Glutamatergic neuron (in vitro differentiated cells): ENCODE results near the gene SLIT1. TPM values are rescaled to one million over a fixed set of nuclear protein-coding genes. Genes with fewer than 3 reads are reported as not detected.

ENCODE experiments used
- DNase-seq: peaks from one replicate; pipeline ENCODE4 v3.0.0; 2022
- H3K27ac Mint-ChIP-seq: one replicate; pipeline ENCODE4 v1.8.0; 2020; ENCODE audit warnings: mild to moderate bottlenecking, mixed read lengths, inconsistent platforms; ENCODE audit not compliant: unreplicated experiment
- H3K27me3 Mint-ChIP-seq: one replicate; pipeline ENCODE4 v1.8.0; 2020; ENCODE audit warnings: mild to moderate bottlenecking, moderate library complexity, mixed read lengths, inconsistent platforms; ENCODE audit not compliant: unreplicated experiment
- H3K36me3 Mint-ChIP-seq: one replicate; pipeline ENCODE4 v1.8.0; 2020; ENCODE audit warnings: mild to moderate bottlenecking, mixed read lengths, inconsistent platforms; ENCODE audit not compliant: unreplicated experiment
- H3K4me1 Mint-ChIP-seq: one replicate; pipeline ENCODE4 v1.8.0; 2020; ENCODE audit warnings: mild to moderate bottlenecking, low read depth, mixed read lengths, inconsistent platforms; ENCODE audit not compliant: unreplicated experiment
- H3K4me3 Mint-ChIP-seq: one replicate; pipeline ENCODE4 v1.8.0; 2020; ENCODE audit warnings: mild to moderate bottlenecking, mixed read lengths, inconsistent platforms; ENCODE audit not compliant: unreplicated experiment
- H3K9me3 Mint-ChIP-seq: one replicate; pipeline ENCODE4 v1.8.0; 2020; ENCODE audit warnings: mild to moderate bottlenecking, moderate library complexity, mixed read lengths, inconsistent platforms; ENCODE audit not compliant: unreplicated experiment
- total RNA-seq: library from RNA; stranded (reverse); fragmentation: NEBNext Ultra II Directional; extraction: Animal tissue kit (Norgen Biotek cat#: 25700); gene quantifications from one replicate; pipeline ENCODE4 v1.2.1, GENCODE V29; 2021; ENCODE audit not compliant: unreplicated experiment
- TF ChIP-seq, protein P1 (sequence below): fragments of 200-600 bp; sonication (generic); IDR thresholded peaks from one replicate; pipeline ENCODE4 v1.5.0; 2021; ENCODE audit not compliant: partially characterized antibody, unreplicated experiment

SLIT1 gene
- total RNA-seq, 1 donor from 2014 or later, result 11.3 TPM

DNA sequence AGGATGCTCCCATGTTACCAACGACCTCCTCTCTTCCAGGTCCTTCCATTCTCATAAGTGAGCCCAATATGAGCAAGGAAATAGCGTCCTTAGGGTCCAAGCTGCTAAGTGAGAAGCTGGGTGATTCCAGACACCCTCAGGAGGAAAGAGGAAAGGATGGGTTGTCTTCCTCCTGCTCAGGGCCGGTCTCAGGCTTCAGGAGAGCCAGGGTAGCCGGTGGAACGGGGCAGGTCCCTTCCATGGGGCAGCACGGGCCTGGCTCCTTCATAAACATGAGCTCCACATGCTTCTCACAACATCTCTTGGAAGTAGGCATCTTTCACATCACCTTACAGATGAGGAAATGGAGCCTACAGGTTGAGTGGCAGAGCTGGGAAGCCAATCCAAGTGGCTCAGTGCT lies 12.7 kb downstream of the SLIT1 start:
- TF ChIP-seq, protein P1, sequence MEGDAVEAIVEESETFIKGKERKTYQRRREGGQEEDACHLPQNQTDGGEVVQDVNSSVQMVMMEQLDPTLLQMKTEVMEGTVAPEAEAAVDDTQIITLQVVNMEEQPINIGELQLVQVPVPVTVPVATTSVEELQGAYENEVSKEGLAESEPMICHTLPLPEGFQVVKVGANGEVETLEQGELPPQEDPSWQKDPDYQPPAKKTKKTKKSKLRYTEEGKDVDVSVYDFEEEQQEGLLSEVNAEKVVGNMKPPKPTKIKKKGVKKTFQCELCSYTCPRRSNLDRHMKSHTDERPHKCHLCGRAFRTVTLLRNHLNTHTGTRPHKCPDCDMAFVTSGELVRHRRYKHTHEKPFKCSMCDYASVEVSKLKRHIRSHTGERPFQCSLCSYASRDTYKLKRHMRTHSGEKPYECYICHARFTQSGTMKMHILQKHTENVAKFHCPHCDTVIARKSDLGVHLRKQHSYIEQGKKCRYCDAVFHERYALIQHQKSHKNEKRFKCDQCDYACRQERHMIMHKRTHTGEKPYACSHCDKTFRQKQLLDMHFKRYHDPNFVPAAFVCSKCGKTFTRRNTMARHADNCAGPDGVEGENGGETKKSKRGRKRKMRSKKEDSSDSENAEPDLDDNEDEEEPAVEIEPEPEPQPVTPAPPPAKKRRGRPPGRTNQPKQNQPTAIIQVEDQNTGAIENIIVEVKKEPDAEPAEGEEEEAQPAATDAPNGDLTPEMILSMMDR, result no peak
- no peaks in the 10 kb centered on the region for H3K36me3 Mint-ChIP-seq
- H3K27ac Mint-ChIP-seq, result no peak overlapping the region
- peaks cover 7% of the 10 kb centered on the region for H3K9me3 Mint-ChIP-seq
- peaks cover 18% of the 10 kb centered on the region for H3K4me1 Mint-ChIP-seq
- DNase-seq, result no peak
- no peak overlapping the region for H3K4me3 Mint-ChIP-seq
- peaks cover 11% of the 10 kb centered on the region for H3K27me3 Mint-ChIP-seq

DNA sequence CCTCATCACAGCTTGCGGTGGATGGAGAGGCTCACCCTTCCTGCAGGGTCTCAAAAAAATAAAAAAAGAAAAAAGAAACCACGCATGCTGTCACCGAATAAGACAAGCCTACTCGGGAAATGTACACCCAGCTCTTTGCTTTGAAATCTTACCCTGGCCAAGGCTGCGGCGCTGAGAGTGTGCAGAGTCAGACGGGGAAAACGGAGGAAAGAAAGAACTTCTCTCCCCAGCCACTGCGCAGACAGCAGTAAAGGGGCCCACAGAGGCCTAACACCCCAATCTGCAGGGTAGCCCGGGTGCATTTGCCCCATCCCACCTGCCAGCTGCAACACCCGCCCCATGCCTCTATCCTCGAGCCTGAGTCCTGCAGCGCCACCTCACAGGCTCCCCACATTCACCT lies 14.8 kb downstream of the SLIT1 start:
- H3K4me1 Mint-ChIP-seq, result peaks cover 31% of the 10 kb centered on the region
- H3K4me3 Mint-ChIP-seq, result no peak overlapping the region
- peaks cover 9% of the 10 kb centered on the region for H3K9me3 Mint-ChIP-seq
- TF ChIP-seq, protein P1, result no peak
- no peaks in the 10 kb centered on the region for H3K36me3 Mint-ChIP-seq
- peaks cover 11% of the 10 kb centered on the region for H3K27me3 Mint-ChIP-seq
- no peak overlapping the region for H3K27ac Mint-ChIP-seq
- DNase-seq, result no peak

DNA sequence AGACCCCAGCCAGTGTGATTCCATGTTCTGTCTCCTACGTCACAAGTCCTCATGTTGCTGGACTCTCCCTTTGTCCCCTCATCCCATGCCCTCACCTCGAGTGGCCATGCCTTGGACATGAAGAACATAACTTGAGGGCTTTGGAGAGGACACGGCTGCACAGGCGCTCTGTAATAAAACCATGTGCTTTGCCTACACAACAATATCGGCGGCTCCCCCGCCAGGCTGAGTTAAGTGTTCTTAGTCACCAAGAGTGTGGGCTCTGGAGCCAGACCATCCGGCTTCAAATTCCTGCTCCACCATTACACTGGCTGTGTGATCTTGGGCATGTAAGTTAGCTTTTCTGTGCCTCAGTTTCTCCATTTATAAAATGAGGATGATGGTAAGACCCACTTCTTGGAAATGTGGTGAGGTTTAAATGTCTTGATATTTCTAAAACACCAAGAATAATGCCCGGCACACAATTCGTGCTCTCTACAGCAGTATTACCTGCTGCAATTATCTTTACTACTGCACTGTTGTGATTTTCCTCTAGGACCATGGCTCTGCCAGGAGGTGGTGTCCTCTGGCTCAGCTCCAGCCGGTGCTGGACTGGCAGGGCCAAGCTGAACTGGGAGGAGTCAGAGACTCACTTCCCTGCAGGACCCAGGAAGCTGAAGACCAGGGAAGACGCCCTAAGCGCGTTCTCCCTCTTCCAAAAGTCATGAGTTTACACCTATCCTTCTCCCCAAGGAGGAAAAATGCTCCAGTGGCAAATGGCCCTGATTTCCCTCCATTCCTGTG lies 15.7 kb downstream of the SLIT1 start:
- H3K9me3 Mint-ChIP-seq, result peaks cover 9% of the 10 kb centered on the region
- H3K4me1 Mint-ChIP-seq, result peaks cover 38% of the 10 kb centered on the region
- H3K27ac Mint-ChIP-seq, result no peak overlapping the region
- no peak overlapping the region for H3K4me3 Mint-ChIP-seq
- DNase-seq, result no peak
- TF ChIP-seq, protein P1, result no peak
- no peaks in the 10 kb centered on the region for H3K36me3 Mint-ChIP-seq
- H3K27me3 Mint-ChIP-seq, result peaks cover 9% of the 10 kb centered on the region

DNA sequence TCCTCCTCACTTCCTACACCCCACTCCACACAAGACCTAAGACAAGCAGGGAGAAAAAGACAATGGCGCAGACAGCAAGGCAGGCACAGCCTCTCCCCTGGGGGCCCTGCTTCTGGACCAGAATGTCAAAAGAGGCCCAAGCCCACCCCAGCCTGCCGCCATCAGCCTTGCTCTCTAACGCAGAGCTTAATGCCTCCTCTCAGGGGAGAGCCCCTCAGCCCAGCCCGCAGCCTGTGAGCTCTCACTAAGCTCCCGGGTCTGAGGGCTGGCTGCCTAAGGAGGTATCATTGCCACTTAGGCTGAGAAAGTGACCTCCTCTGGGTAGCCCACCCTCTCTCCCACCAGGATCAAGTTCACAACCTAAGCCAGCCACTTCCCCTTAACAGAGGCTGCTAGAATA lies 16.7 kb downstream of the SLIT1 start:
- H3K9me3 Mint-ChIP-seq, result peaks cover 9% of the 10 kb centered on the region
- H3K4me3 Mint-ChIP-seq, result no peak overlapping the region
- peaks cover 38% of the 10 kb centered on the region for H3K4me1 Mint-ChIP-seq
- no peak overlapping the region for H3K27ac Mint-ChIP-seq
- peak; percentile 58 for DNase-seq
- no peaks in the 10 kb centered on the region for H3K36me3 Mint-ChIP-seq
- H3K27me3 Mint-ChIP-seq, result peaks cover 9% of the 10 kb centered on the region
- TF ChIP-seq, protein P1, result no peak

DNA sequence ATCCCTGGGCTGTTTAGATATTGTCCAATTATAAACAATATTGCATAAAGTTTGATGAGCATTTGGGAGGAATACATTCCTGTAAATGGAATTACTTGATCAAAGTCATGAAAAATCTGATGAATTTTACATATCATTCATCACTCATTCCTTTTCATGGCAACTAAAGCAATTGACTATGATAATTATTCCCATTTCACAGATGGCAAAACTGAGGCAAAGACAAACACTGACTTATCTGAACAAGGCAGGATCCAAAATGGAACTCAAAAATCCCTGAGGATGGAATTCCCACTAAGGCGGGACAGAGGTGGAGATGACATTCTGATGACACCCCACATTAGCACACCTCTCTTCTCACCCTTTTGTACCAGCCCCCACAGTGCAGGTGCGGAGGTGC lies 17.1 kb downstream of the SLIT1 start:
- H3K27ac Mint-ChIP-seq, result no peak overlapping the region
- H3K4me1 Mint-ChIP-seq, result peaks cover 39% of the 10 kb centered on the region
- H3K4me3 Mint-ChIP-seq, result no peak overlapping the region
- H3K27me3 Mint-ChIP-seq, result peaks cover 7% of the 10 kb centered on the region
- TF ChIP-seq, protein P1, result no peak
- H3K9me3 Mint-ChIP-seq, result peaks cover 9% of the 10 kb centered on the region
- H3K36me3 Mint-ChIP-seq, result no peaks in the 10 kb centered on the region
- no peak for DNase-seq
